Activated CD4-positive, alpha-beta memory T cell treated with anti-CD3 and anti-CD28 coated beads, Interleukin-2, amount 10 ng/mL, durations not matched to agents 7 days and 5 days (primary cell): ENCODE results near the gene GNB3. TPM values are rescaled to one million over a fixed set of nuclear protein-coding genes. Genes with fewer than 3 reads are reported as not detected.
A peak's percentile ranks its signal among the peaks of the same experiment; 100 is the strongest.

Source experiments
- CTCF ChIA-PET: fragments of 350-600 bp; sonication (Branson Sonifier 250); formaldehyde crosslinking; loops from one replicate; lab custom pipeline; 2021; ENCODE audit warnings: antibody characterized with exemption, inconsistent platforms; lab: Charles Lee
- POLR2A ChIA-PET: fragments of 350-600 bp; sonication (Branson Sonifier 250); formaldehyde crosslinking; loops from one replicate; lab custom pipeline; 2021; ENCODE audit warnings: antibody characterized with exemption; lab: Charles Lee
- DNase-seq: peaks from one replicate; pipeline ENCODE4 v3.0.0-alpha.2; 2020
- H3K27ac Mint-ChIP-seq: one replicate; pipeline ENCODE4 v1.8.0; 2021; ENCODE audit warnings: mild to moderate bottlenecking, mixed read lengths
- H3K27me3 Mint-ChIP-seq: one replicate; pipeline ENCODE4 v1.8.0; 2021; ENCODE audit warnings: mixed read lengths
- H3K36me3 Mint-ChIP-seq: one replicate; pipeline ENCODE4 v1.8.0; 2021; ENCODE audit warnings: low read depth, mixed read lengths
- H3K4me1 Mint-ChIP-seq: one replicate; pipeline ENCODE4 v1.8.0; 2021; ENCODE audit warnings: mixed read lengths
- H3K4me3 Mint-ChIP-seq: one replicate; pipeline ENCODE4 v1.8.0; 2021; ENCODE audit warnings: mild to moderate bottlenecking, mixed read lengths
- H3K9me3 Mint-ChIP-seq: one replicate; pipeline ENCODE4 v1.8.0; 2021; ENCODE audit warnings: mixed read lengths
- total RNA-seq, 2 experiments: library from RNA; stranded (reverse); gene quantifications; one replicate each; pipeline ENCODE4 v1.2.3, GENCODE V29; 2021

The GNB3 gene
- total RNA-seq, 2 experiments from 2014 or later = not detected

DNA sequence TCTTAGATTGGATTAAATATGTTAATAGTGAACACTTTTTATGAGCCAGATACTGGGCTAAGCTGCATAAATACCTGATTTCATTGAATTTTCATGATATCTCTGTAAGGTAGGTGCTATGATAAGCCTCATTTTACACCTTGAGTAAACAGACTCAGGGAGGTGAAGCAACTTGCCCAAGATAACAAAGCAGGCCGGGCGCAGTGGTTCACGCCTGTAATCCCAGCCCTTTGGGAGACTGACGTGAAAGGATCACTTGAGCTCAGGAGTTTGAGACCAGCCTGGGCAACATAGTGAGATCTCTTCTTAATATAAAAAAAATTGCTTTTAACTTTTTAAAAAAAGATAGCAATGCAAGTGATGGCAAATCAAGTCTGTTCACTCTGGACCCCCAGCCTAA is 1.4 kb downstream of the GNB3 start:
- H3K27ac Mint-ChIP-seq = no peak overlapping the region
- peaks cover 16% of the 10 kb centered on the region for H3K36me3 Mint-ChIP-seq
- CTCF ChIA-PET = interaction anchor here (1.1 to 1.4 kb wide), 2 partner anchors 9 to 17 kb away, joined by 3 to 5 read pairs; no protein-coding TSS in a partner anchor
- no peak for DNase-seq
- no peaks in the 10 kb centered on the region for H3K27me3 Mint-ChIP-seq
- H3K9me3 Mint-ChIP-seq = no peaks in the 10 kb centered on the region
- H3K4me3 Mint-ChIP-seq = no peak overlapping the region
- POLR2A ChIA-PET = interaction anchor here (1.2 to 1.7 kb wide), 2 partner anchors 9 to 90 kb away, joined by 3 to 7 read pairs; partner anchors contain the start of genes CDCA3 and USP5
- no peaks in the 10 kb centered on the region for H3K4me1 Mint-ChIP-seq

DNA sequence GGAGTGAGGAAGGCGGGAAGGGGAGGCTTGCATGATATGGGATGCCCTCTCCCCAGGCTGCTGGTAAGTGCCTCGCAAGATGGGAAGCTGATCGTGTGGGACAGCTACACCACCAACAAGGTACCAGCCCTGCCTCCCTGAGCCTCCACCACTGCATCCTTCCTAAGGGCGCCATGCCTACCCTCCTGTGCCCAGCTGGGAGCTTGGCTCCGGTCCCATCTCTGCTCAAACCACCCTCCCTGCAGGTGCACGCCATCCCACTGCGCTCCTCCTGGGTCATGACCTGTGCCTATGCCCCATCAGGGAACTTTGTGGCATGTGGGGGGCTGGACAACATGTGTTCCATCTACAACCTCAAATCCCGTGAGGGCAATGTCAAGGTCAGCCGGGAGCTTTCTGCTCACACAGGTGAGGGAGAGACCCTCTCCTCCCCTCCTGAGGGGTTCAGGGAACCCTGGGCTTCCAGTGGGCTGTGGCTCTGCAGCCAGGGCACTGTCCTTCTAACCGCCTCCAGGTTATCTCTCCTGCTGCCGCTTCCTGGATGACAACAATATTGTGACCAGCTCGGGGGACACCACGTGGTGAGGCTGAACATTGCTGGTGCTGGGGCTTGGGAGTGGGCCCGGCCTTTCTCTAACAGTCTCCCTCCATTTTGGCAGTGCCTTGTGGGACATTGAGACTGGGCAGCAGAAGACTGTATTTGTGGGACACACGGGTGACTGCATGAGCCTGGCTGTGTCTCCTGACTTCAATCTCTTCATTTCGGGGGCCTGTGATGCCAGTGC is 2.6 kb downstream of the GNB3 start:
- Mint-ChIP-seq H3K27me3 (no peaks in the 10 kb centered on the region), H3K36me3 (peaks cover 26% of the 10 kb centered on the region), H3K27ac (no peak overlapping the region), H3K9me3 (no peaks in the 10 kb centered on the region), H3K4me1 (peaks cover 4% of the 10 kb centered on the region), H3K4me3 (no peak overlapping the region)
- no peak for DNase-seq
- ChIA-PET POLR2A (interaction anchor here (0.6 to 2.5 kb wide), 5 partner anchors 9 to 26 kb away, joined by 3 to 10 read pairs (median 4); partner anchors contain the start of gene TPI1), CTCF (interaction anchor here (0.7 to 2.5 kb wide), 4 partner anchors 9 to 26 kb away, joined by 3 to 17 read pairs (median 7); no protein-coding TSS in a partner anchor)

DNA sequence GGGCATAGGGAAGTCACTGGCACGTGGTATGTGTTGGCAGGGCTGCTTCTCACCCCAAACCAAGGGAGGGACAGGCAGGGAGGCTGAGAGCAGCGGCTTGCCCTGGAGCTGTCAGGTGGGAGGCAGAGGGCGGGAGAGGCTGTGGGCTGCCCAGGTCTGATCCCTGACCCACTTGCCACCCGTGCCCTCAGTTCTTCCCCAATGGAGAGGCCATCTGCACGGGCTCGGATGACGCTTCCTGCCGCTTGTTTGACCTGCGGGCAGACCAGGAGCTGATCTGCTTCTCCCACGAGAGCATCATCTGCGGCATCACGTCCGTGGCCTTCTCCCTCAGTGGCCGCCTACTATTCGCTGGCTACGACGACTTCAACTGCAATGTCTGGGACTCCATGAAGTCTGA is 4.7 kb downstream of the GNB3 start:
- POLR2A ChIA-PET = interaction anchor here (1.2 to 2.5 kb wide), 3 partner anchors 11 to 21 kb away, joined by 3 to 10 read pairs (median 3); partner anchors contain the start of gene TPI1
- H3K27ac Mint-ChIP-seq = no peak overlapping the region
- H3K4me3 Mint-ChIP-seq = no peak overlapping the region
- CTCF ChIA-PET = interaction anchor here (0.6 to 2.5 kb wide), 3 partner anchors 9 to 165 kb away, joined by 3 to 8 read pairs (median 5); no protein-coding TSS in a partner anchor
- H3K36me3 Mint-ChIP-seq = peaks cover 41% of the 10 kb centered on the region
- no peak for DNase-seq
- peaks cover 23% of the 10 kb centered on the region for H3K4me1 Mint-ChIP-seq
- H3K9me3 Mint-ChIP-seq = no peaks in the 10 kb centered on the region
- H3K27me3 Mint-ChIP-seq = no peaks in the 10 kb centered on the region

DNA sequence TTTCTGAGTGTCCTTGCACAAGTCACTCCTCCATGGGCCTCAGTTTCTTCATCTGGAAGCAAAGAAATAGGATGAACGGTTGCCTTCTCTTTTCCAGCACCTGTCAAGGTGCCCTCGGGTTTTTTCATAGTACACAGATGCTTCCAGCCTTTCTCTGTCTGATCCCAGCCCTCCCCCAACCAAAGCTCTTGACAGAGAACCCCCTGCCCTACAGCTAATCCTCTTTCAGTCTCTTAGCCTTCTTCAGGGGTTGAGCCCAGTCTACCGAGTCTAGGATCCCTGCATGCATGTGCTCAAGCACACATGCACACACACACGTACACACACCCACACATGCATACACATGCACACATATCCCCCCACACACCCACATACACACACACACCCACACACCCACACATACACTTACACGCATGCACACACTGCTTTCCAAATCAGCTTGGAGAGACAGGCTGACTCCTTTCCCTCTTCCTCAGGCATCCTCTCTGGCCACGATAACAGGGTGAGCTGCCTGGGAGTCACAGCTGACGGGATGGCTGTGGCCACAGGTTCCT is 5.7 kb downstream of the GNB3 start:
- H3K36me3 Mint-ChIP-seq = peaks cover 46% of the 10 kb centered on the region
- no peak overlapping the region for H3K27ac Mint-ChIP-seq
- no peaks in the 10 kb centered on the region for H3K9me3 Mint-ChIP-seq
- H3K27me3 Mint-ChIP-seq = no peaks in the 10 kb centered on the region
- H3K4me1 Mint-ChIP-seq = peaks cover 28% of the 10 kb centered on the region
- H3K4me3 Mint-ChIP-seq = no peak overlapping the region
- CTCF ChIA-PET = interaction anchor here (0.6 kb wide), 1 partner anchor 166 kb away, joined by 3 read pairs; no protein-coding TSS in a partner anchor
- POLR2A ChIA-PET = no interaction called here
- DNase-seq = no peak

DNA sequence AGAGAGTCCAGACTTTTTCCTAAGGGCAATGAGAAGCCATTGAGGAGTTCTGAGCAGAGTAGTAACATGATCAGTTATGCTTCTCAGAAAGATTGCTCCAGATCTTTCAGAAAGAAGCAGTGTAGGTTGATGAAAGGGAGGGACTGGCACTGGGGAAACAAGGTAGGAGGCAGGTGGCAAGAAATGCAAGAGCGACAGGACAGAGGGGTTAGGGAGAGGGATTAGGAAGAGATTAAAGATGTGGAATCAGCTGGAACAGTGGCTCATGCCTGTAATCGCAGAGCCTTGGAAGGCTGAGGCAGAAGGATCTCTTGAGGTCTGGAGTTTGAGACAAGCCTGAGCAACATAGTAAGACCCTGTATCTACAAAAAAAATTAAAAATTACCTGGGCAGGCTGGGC is 7.0 kb downstream of the GNB3 start:
- Mint-ChIP-seq H3K36me3 (peaks cover 46% of the 10 kb centered on the region), H3K27me3 (no peaks in the 10 kb centered on the region), H3K9me3 (no peaks in the 10 kb centered on the region), H3K4me1 (peaks cover 30% of the 10 kb centered on the region), H3K27ac (no peak overlapping the region), H3K4me3 (no peak overlapping the region)
- ChIA-PET CTCF (interaction anchor here (1.4 kb wide), 1 partner anchor 12 kb away, joined by 9 read pairs; no protein-coding TSS in a partner anchor), POLR2A (interaction anchor here (1.0 to 8.9 kb wide), 2 partner anchors 8 to 20 kb away, joined by 5 to 312 read pairs; partner anchors contain the start of genes SPSB2 and TPI1)
- no peak for DNase-seq

DNA sequence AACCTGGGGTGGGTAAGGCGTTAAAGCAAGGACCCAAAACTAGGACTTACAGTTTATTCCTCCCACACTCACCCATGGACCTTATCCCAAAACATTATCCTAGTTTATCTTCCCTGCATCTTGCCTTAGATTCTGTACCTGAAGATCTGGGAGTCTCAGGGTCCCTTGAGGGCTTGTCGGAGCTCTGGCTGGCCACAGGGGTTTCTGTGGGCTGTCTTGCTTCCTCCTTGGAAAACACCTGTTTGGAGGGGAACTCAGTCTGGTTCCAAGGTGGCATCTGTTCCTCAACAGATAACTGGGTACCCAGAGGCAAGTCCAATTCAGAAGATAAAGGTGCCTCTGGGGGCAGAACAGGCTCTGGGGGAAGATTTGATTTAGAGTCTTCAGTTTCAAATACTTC is 8.7 kb downstream of the GNB3 start:
- Mint-ChIP-seq H3K36me3 (peaks cover 49% of the 10 kb centered on the region), H3K9me3 (no peaks in the 10 kb centered on the region), H3K4me1 (peaks cover 45% of the 10 kb centered on the region), H3K27ac (peak overlapping the region; percentile 62), H3K4me3 (peak overlapping the region; percentile 85), H3K27me3 (no peaks in the 10 kb centered on the region)
- no peak for DNase-seq
- ChIA-PET POLR2A (interaction anchor here (0.6 to 8.9 kb wide), 6 partner anchors 15 to 96 kb away, joined by 3 to 312 read pairs (median 45); partner anchors contain the start of genes CD4, MLF2, SPSB2 and TPI1), CTCF (interaction anchor here (1.4 to 8.6 kb wide), 3 partner anchors 13 to 19 kb away, joined by 9 to 161 read pairs (median 35); partner anchors contain the start of genes SPSB2 and TPI1)

DNA sequence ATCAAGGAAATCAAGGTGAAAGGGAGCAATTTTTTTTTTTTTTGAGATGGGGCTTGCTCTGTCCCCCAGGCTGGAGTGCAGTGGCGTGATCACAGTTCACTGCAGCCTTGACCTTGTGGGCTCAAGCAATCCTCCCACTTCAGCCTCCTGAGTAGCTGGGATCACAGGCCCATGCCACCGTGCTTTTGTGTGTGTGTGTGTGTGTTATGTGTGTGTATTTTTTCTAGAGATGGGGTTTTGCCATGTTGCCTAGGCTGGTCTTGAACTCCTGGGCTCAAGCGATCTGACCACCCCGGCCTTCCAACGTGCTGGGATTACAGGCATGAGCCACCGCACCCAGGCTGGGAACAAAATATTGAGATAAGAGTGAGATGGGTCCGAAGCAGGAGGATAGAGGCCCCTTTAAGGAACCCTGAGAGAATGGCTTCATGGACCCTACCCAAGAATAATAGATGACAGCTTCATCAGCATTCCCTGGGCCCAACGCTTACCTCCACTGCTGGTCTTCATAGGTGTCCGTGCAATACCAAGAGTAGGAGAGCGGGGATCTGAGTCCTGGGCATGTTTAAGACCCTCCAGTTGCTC is 9.3 kb downstream of the GNB3 start:
- ChIA-PET POLR2A (interaction anchor here (0.6 to 8.9 kb wide), 9 partner anchors 16 to 161 kb away, joined by 3 to 312 read pairs (median 37); partner anchors contain the start of genes C12orf57, CD4, COPS7A and MLF2), CTCF (interaction anchor here (1.4 to 8.6 kb wide), 3 partner anchors 15 to 18 kb away, joined by 6 to 161 read pairs (median 35); partner anchors contain the start of genes SPSB2 and TPI1)

DNA sequence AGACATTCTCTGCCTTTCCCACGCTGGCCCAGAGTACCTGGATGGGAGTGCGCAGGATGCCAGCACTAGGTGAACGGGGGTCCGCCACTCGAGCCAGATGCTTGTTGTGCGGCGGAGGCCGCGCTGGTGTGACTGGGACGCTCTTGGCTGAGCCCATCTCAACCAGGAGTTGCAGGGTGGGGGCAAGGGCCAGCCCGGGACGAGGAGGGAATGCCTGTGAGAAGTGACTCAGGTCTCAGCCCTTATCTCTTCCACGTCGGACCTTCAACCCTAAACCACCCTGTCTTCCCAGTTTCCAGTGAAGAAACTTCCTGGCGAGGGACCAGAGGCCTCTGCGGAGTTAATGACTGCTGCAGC is 10.0 kb downstream of the GNB3 start:
- Mint-ChIP-seq H3K27me3 (no peaks in the 10 kb centered on the region), H3K27ac (peak overlapping the region; percentile 100), H3K9me3 (no peaks in the 10 kb centered on the region), H3K36me3 (peaks cover 50% of the 10 kb centered on the region), H3K4me1 (peaks cover 50% of the 10 kb centered on the region), H3K4me3 (peak overlapping the region; percentile 85)
- POLR2A ChIA-PET = interaction anchor here (0.5 to 8.9 kb wide), 35 partner anchors 9 to 380 kb away, joined by 3 to 312 read pairs (median 9); partner anchors contain the start of genes C12orf57, C1RL, CD4 and COPS7A
- CTCF ChIA-PET = interaction anchor here (1.0 to 8.6 kb wide), 13 partner anchors 15 to 280 kb away, joined by 3 to 161 read pairs (median 6); partner anchors contain the start of genes C12orf57, COPS7A, ENO2 and MLF2
- DNase-seq = no peak

More for the DNA sequence above, 9.3 kb downstream of the GNB3 start:
- Mint-ChIP-seq H3K27ac (peak overlapping the region; percentile 73), H3K9me3 (no peaks in the 10 kb centered on the region), H3K27me3 (no peaks in the 10 kb centered on the region), H3K36me3 (peaks cover 48% of the 10 kb centered on the region), H3K4me1 (peaks cover 50% of the 10 kb centered on the region), H3K4me3 (peak overlapping the region; percentile 85)
- DNase-seq = no peak

DNA sequence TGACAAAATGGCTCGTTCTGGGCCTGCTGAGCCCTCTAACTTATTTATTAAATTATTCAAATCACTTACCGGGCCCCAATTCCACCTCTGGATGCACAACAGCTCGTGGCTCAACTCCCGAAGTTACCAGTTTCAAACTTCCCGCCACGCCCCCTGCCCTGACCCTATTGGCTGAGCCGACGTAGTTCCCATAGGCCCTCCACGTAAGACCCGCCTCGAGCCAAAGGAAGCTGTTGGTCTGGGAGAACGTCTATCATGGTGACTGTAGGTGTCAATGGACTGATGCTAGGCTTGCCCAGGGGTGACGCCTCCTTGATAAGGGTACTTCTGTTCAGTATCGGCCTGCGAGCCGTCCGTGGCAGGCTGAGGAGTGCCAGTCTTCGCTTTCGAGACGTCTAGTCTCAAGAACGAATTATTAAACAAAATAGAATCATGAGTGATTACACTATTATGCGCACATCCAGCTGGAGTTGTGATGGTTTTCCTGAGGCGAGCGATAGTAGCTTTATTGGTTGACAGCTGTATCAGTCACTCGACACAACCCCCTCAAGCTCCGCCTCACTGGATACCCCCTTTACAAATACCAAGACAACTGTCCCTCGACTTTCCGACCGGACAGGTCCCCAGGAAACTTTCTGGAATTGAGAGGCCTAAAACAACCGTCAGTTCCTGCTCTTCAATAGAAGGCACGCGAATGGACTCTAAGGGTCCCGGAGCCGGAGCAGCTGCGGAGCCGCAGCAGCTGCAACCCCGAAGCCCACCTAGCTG is 10.6 kb downstream of the GNB3 start, which contains the start of gene CDCA3:
Gene CDCA3, minus strand, starts transcription at position 134 of the 768 bp plus-strand sequence. CDS start 334 bp downstream, outside the sequence.
- POLR2A ChIA-PET = interaction anchor here (0.5 to 8.9 kb wide), 49 partner anchors 9 to 381 kb away, joined by 3 to 312 read pairs (median 5); partner anchors contain the start of genes C12orf57, C1RL, CD4 and COPS7A
- Mint-ChIP-seq H3K9me3 (no peaks in the 10 kb centered on the region), H3K4me1 (peaks cover 50% of the 10 kb centered on the region), H3K27ac (peak within 1 kb of the TSS; percentile 100), H3K4me3 (peak within 1 kb of the TSS; percentile 85), H3K27me3 (no peaks in the 10 kb centered on the region), H3K36me3 (peaks cover 50% of the 10 kb centered on the region)
- CTCF ChIA-PET = interaction anchor here (0.6 to 8.6 kb wide), 18 partner anchors 16 to 281 kb away, joined by 3 to 161 read pairs (median 5); partner anchors contain the start of genes C12orf57, C1RL, COPS7A and ENO2
- peak; percentile 95 for DNase-seq

DNA sequence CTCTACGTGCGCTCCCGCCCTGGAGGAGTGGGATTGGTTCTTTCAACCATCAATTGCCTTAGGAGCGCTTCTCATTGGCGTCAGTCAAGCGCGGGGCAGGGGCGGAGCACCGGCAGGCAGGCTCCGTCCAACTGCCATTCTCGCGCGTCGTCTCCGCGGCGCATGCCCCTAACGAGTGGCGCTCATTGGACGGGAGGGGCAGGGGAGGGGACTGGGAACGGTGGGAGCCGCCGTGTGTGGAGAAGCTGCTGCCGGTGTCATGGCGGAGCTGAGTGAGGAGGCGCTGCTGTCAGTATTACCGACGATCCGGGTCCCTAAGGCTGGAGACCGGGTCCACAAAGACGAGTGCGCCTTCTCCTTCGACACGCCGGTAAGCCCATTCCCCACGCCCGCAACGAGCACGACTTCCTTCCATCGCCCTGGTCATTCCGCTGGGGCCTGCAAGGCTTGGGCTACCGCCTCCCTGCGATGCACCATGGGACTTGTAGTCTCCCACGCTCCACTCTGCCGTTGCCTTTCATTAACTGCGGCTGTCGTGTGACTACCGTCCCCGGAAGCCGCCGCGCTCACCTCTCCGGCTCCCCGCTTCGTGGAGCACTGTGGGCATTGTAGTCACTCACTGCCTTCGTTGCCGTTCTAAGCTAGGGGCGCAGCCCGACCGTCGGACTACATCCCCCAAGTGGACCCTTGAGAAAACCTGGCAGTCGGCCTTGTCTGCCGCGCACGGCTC is 11.4 kb downstream of the GNB3 start, which contains the start of gene USP5:
Gene USP5, plus strand, starts transcription at position 230 of the 730 bp plus-strand sequence. Its CDS starts 30 bp downstream, at position 260.
- H3K4me1 Mint-ChIP-seq = peaks cover 50% of the 10 kb centered on the region
- H3K27ac Mint-ChIP-seq = peak within 1 kb of the TSS; percentile 100
- no peaks in the 10 kb centered on the region for H3K27me3 Mint-ChIP-seq
- H3K36me3 Mint-ChIP-seq = peaks cover 47% of the 10 kb centered on the region
- no peaks in the 10 kb centered on the region for H3K9me3 Mint-ChIP-seq
- POLR2A ChIA-PET = interaction anchor here (0.7 to 8.9 kb wide), 50 partner anchors 9 to 405 kb away, joined by 3 to 312 read pairs (median 5); partner anchors contain the start of genes C12orf57, C1RL, CD4 and COPS7A
- CTCF ChIA-PET = interaction anchor here (0.6 to 8.6 kb wide), 22 partner anchors 9 to 281 kb away, joined by 3 to 161 read pairs (median 4); partner anchors contain the start of genes C12orf57, C1RL, COPS7A and ENO2
- DNase-seq = peak; percentile 99
- peak within 1 kb of the TSS; percentile 85 for H3K4me3 Mint-ChIP-seq
